VCaP (cell line): ENCODE data around the gene WDFY4.

ENCODE experiments used
- H3K27ac ChIP-seq: fragments of 450-650 bp; 2 replicates; pipeline ENCODE4 v1.5.1; 2017
- CTCF ChIP-seq: fragments of 450-650 bp; conservative IDR thresholded peaks from 2 replicates; pipeline ENCODE4 v1.5.1; 2017; ENCODE audit warnings: mild to moderate bottlenecking, moderate library complexity

WDFY4 gene

GRCh38 chr10:48695636-48696534 is 11.2 kb downstream of the WDFY4 start:
- H3K27ac ChIP-seq: no peak overlapping the region
- no peak for TF ChIP-seq CTCF

- no peak overlapping the region for H3K27ac ChIP-seq
- TF ChIP-seq CTCF: no peak
Observed at GRCh38 chr10:48696535-48696873, 11.8 kb downstream of the WDFY4 start.

- TF ChIP-seq CTCF: no peak
- H3K27ac ChIP-seq: no peak overlapping the region
Observed at GRCh38 chr10:48697091-48697490, 12.4 kb downstream of the WDFY4 start.

- no peak for TF ChIP-seq CTCF
- no peak overlapping the region for H3K27ac ChIP-seq
Observed at GRCh38 chr10:48697821-48698764, 13.4 kb downstream of the WDFY4 start.

- TF ChIP-seq CTCF: no peak
Observed at GRCh38 chr10:48699011-48699627, 14.4 kb downstream of the WDFY4 start.

GRCh38 chr10:48700071-48700470 is 15.4 kb downstream of the WDFY4 start:
- H3K27ac ChIP-seq: no peak overlapping the region
- TF ChIP-seq CTCF: no peak

More at GRCh38 chr10:48699011-48699627, 14.4 kb downstream of the WDFY4 start:
- H3K27ac ChIP-seq: no peak overlapping the region

GRCh38 chr10:48700493-48700892 is 15.8 kb downstream of the WDFY4 start:
- no peak for TF ChIP-seq CTCF
- H3K27ac ChIP-seq: no peak overlapping the region
